Endothelial cell of umbilical vein (primary cell): ENCODE measurements around the gene TAS2R38. TPM values are rescaled to one million over a fixed set of nuclear protein-coding genes. Genes with fewer than 3 reads are reported as not detected.

Experiments used
- BruUV-seq: library from RNA; stranded (reverse); fragments of 400-500 nt; replicated peaks from 2 replicates; lab custom pipeline; 2021; lab: Mats Ljungman, UMichigan
- CTCF ChIA-PET: fragments of 300-600, 350-600 bp; sonication (Branson Sonifier 250); formaldehyde crosslinking; loops from one replicate; lab custom pipeline; 2021; ENCODE audit warnings: antibody characterized with exemption, inconsistent platforms; lab: Charles Lee
- POLR2A ChIA-PET: fragments of 300-600, 350-600 bp; sonication (Branson Sonifier 250); formaldehyde crosslinking; loops from one replicate; lab custom pipeline; 2021; ENCODE audit warnings: antibody characterized with exemption, inconsistent platforms; lab: Charles Lee
- DNase-seq: peaks from one replicate; pipeline ENCODE4 v3.0.0-alpha.2; 2011; ENCODE audit warnings: low read depth, low spot score
- FAIRE-seq: peaks from 2 replicates; lab custom pipeline; 2011; peaks lifted over from hg19 to GRCh38; lab: Jason Lieb, UNC
- H2AFZ ChIP-seq: 2 replicates; pipeline ENCODE4 v1.6.0; 2012; ENCODE audit warnings: low read depth, low read length, control low read depth, inconsistent platforms
- H3K27ac ChIP-seq: 2 replicates; pipeline ENCODE4 v1.5.1; 2011; ENCODE audit warnings: low read depth, mild to moderate bottlenecking, control low read depth, low read length, moderate library complexity; ENCODE audit not compliant: insufficient read depth
- H3K27me3 ChIP-seq, 2 experiments: 2 replicates each; pipeline versions ENCODE4 v1.6.0 to v1.6.1; 2011; ENCODE audit warnings: low read length in 2 of 2, mixed read lengths in 1 of 2; ENCODE audit not compliant: control insufficient read depth in 2 of 2, insufficient read depth in 2 of 2
- H3K36me3 ChIP-seq, 2 experiments: 2 replicates in 1 of 2; 3 replicates in 1 of 2; pipeline ENCODE4 v1.5.1; 2011; ENCODE audit warnings: low read length in 2 of 2, mild to moderate bottlenecking in 1 of 2, moderate library complexity in 1 of 2; ENCODE audit not compliant: control insufficient read depth in 2 of 2, insufficient read depth in 2 of 2; ENCODE audit errors: extremely low read depth in 1 of 2
- H3K4me1 ChIP-seq: 3 replicates; pipeline ENCODE4 v1.5.1; 2011; ENCODE audit warnings: mild to moderate bottlenecking, low read length; ENCODE audit not compliant: control insufficient read depth, insufficient read depth; ENCODE audit errors: extremely low read depth
- H3K4me2 ChIP-seq: 2 replicates; pipeline ENCODE4 v1.6.1; 2011; ENCODE audit warnings: low read length, control low read depth, mixed read lengths; ENCODE audit not compliant: insufficient read depth
- H3K4me3 ChIP-seq, 3 experiments: fragments of 200-600 bp in 1 of 3; sonication (generic), shearing (Covaris generic) in 1 of 3; replicated peaks in 1 of 3; 2 replicates each; pipeline ENCODE4 v1.5.1; 2011 to 2016; ENCODE audit warnings: control low read depth in 3 of 3, low read length in 3 of 3, mild to moderate bottlenecking in 2 of 3, inconsistent platforms in 1 of 3, low read depth in 1 of 3, moderate library complexity in 1 of 3; ENCODE audit not compliant: insufficient read depth in 1 of 3
- H3K79me2 ChIP-seq: 2 replicates; pipeline ENCODE4 v1.6.0; 2012; ENCODE audit warnings: low read length, inconsistent platforms; ENCODE audit not compliant: control insufficient read depth, insufficient read depth
- H3K9ac ChIP-seq: replicated peaks from 2 replicates; pipeline ENCODE3; 2011; ENCODE audit warnings: low read length, control low read depth; ENCODE audit not compliant: insufficient read depth; ENCODE audit errors: extremely low read depth
- H3K9me1 ChIP-seq: replicated peaks from 3 replicates; pipeline ENCODE4 v1.6.0; 2011; ENCODE audit warnings: mild to moderate bottlenecking, low read length; ENCODE audit not compliant: control insufficient read depth, insufficient read depth; ENCODE audit errors: extremely low read depth
- H3K9me3 ChIP-seq: replicated peaks from 2 replicates; pipeline ENCODE4 v1.5.1; 2012; ENCODE audit warnings: low read length, inconsistent platforms; ENCODE audit not compliant: control insufficient read depth, insufficient read depth
- H4K20me1 ChIP-seq: replicated peaks from 2 replicates; pipeline ENCODE3; 2011; ENCODE audit warnings: mild to moderate bottlenecking, low read length; ENCODE audit not compliant: control insufficient read depth, insufficient read depth; ENCODE audit errors: extremely low read depth
- CTCF ChIP-seq, 2 donors: IDR thresholded peaks; 1 replicate in 1 of 2; 2 replicates in 1 of 2; pipeline ENCODE4 v1.5.1; 2011; ENCODE audit warnings: low read length in 2 of 2, mild to moderate bottlenecking in 2 of 2, moderate library complexity in 2 of 2, control low read depth in 1 of 2, inconsistent platforms in 1 of 2, low read depth in 1 of 2; ENCODE audit not compliant: insufficient read depth in 1 of 2; ENCODE audit errors: extremely low read depth in 1 of 2
- EZH2 ChIP-seq: IDR thresholded peaks from 2 replicates; pipeline ENCODE4 v1.6.1; 2012; ENCODE audit warnings: borderline replicate concordance, low read depth, mild to moderate bottlenecking, moderate library complexity, low read length, inconsistent platforms; ENCODE audit not compliant: severe bottlenecking
- FOS ChIP-seq: IDR thresholded peaks from 2 replicates; pipeline ENCODE4 v1.6.1; 2011; ENCODE audit warnings: mild to moderate bottlenecking, low read length, moderate library complexity, borderline replicate concordance; ENCODE audit not compliant: insufficient read depth
- GATA2 ChIP-seq: IDR thresholded peaks from 2 replicates; pipeline ENCODE4 v1.7.0; 2011; ENCODE audit warnings: low read depth, mild to moderate bottlenecking, moderate library complexity, mixed read lengths, low read length; ENCODE audit not compliant: insufficient read length, insufficient read depth
- JUN ChIP-seq: IDR thresholded peaks from 2 replicates; pipeline ENCODE4 v1.6.1; 2011; ENCODE audit warnings: borderline replicate concordance, low read depth; ENCODE audit not compliant: insufficient read length, insufficient read depth
- MAX ChIP-seq: IDR thresholded peaks from 2 replicates; pipeline ENCODE4 v1.6.1; 2011; ENCODE audit not compliant: insufficient read depth, insufficient read length
- MYC ChIP-seq: IDR thresholded peaks from one replicate; pipeline ENCODE4 v1.6.1; 2011; ENCODE audit warnings: mild to moderate bottlenecking, low read depth, low read length
- POLR2A ChIP-seq: IDR thresholded peaks from 2 replicates; pipeline ENCODE4 v1.6.1; 2012; ENCODE audit warnings: low read depth, mild to moderate bottlenecking, control low read depth, low read length
- POLR2AphosphoS5 ChIP-seq: IDR thresholded peaks from 2 replicates; pipeline ENCODE4 v1.6.1; 2012; ENCODE audit warnings: low read depth, mild to moderate bottlenecking, control low read depth, low read length, moderate library complexity; ENCODE audit not compliant: insufficient read depth
- dilution Hi-C: fragments of 300-500 bp; cut with MboI; formaldehyde crosslinking; loops from one replicate; pipeline ENCODE4 v1.15.0; 2019; ENCODE audit warnings: low sequenced_read_pairs; ENCODE audit not compliant: extremely low pct_ligation_motif_present
- intact Hi-C: fragments of 100-400 bp; cut with micrococcal nuclease; formaldehyde crosslinking; loops from one replicate; pipeline ENCODE4 v1.10.0; 2022
- polyA plus RNA-seq, 4 experiments: library from polyadenylated mRNA; depleted of rRNA in 3 of 4; stranded (reverse) in 3 of 4; unstranded in 1 of 4; fragments of >200 nt; gene quantifications; 2 replicates each; pipeline versions ENCODE4 v1.2.1 to v1.2.3, GENCODE V29; 2011 to 2012; ENCODE audit warnings: missing spikeins in 1 of 4
- total RNA-seq: library from RNA; stranded (reverse); gene quantifications from 2 replicates; pipeline ENCODE4 v1.2.3, GENCODE V29; 2021

TAS2R38 gene
- total and polyA plus RNA-seq, 2 donors (not counting 3 experiments of a cell fraction or from before 2014, with no cell fraction given), result not detected

GRCh38 chr7:142002179-142002578 is 28.6 kb upstream of the TAS2R38 start:
- DNase-seq (no peak), FAIRE-seq (no peak)
- H3K4me1 ChIP-seq, result no peaks in the 10 kb centered on the region
- no peaks in the 10 kb centered on the region for H3K79me2 ChIP-seq
- CTCF ChIA-PET, result no interaction called here
- TF ChIP-seq POLR2AphosphoS5, result no peak
- TF ChIP-seq EZH2, result no peak
- no peak for TF ChIP-seq MAX
- TF ChIP-seq JUN, result no peak
- no peak for TF ChIP-seq MYC
- TF ChIP-seq FOS, result no peak
- no peak for TF ChIP-seq POLR2A
- no peak for TF ChIP-seq GATA2
- TF ChIP-seq CTCF (IDR thresholded peaks at IDR 0.05; ENCODE audit: extremely low read depth in 1 of 2, insufficient read depth in 1 of 2, low read depth in 1 of 2, low read length in 2 of 2), result no peak
- intact Hi-C loops, result no loop called here
- no peaks in the 10 kb centered on the region for H3K9me1 ChIP-seq
- POLR2A ChIA-PET, result no interaction called here
- no peaks in the 10 kb centered on the region for H3K9me3 ChIP-seq
- no peak overlapping the region for H3K4me3 ChIP-seq
- H3K36me3 ChIP-seq, result no peaks in the 10 kb centered on the region
- H3K27me3 ChIP-seq, result no peaks in the 10 kb centered on the region
- no peak overlapping the region for H3K9ac ChIP-seq
- H3K4me2 ChIP-seq, result no peak overlapping the region
- H3K27ac ChIP-seq, result no peak overlapping the region
- H2AFZ ChIP-seq, result no peak overlapping the region
- BruUV-seq, result no TSS peak
- no peaks in the 10 kb centered on the region for H4K20me1 ChIP-seq
- dilution Hi-C loops, result no loop called here
